ENCODE results near the gene ANGPT4.

DNA sequence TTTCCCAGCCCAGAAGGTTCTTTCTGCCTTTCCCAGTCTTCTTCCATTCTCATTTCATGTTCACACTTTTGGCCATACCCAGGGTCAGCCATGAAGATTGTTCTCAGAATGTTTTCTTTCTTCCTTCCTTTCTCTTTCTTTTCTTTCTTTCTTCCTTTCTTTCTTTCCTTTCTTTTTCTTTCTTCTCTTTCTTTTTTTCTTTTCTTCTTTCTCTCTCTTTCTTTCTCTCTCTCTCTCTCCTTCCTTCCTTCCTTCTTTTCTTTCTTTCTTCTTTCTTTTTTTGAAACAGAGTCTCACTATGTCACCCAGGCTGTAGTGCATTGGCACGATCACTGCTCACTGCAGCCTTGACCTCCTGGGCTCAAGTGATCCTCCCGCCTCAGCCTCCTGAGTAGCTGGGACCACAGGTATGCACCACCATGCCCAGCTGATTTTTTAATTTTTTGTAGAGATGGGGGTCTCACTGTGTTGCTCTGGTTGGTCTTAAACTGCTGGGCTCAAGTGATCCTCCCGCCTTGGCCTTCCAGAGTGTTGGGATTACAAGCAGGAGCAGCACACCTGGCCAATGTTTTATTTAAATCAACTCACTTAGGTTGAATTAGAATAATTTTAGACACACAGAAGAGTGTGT lies 95.7 kb downstream of the ANGPT4 start:
- no peak for TF ChIP-seq POLR2AphosphoS5 (IDR thresholded peaks at IDR 0.05; ENCODE audit: low read depth, low read length)
- no peak for TF ChIP-seq POLR2A (IDR thresholded peaks at IDR 0.05; ENCODE audit: control extremely low read depth in 1 of 2, low read depth in 2 of 2, low read length in 2 of 2)
- TF ChIP-seq MAFK (IDR thresholded peaks at IDR 0.05; ENCODE audit: low read depth, low read length), result no peak
- TF ChIP-seq TAF1 (IDR thresholded peaks at IDR 0.05; ENCODE audit: low read depth, low read length), result no peak
- no peak for TF ChIP-seq RFX5 (IDR thresholded peaks at IDR 0.05; ENCODE audit: borderline replicate concordance, low read depth, low read length)
- TF ChIP-seq, protein P1, sequence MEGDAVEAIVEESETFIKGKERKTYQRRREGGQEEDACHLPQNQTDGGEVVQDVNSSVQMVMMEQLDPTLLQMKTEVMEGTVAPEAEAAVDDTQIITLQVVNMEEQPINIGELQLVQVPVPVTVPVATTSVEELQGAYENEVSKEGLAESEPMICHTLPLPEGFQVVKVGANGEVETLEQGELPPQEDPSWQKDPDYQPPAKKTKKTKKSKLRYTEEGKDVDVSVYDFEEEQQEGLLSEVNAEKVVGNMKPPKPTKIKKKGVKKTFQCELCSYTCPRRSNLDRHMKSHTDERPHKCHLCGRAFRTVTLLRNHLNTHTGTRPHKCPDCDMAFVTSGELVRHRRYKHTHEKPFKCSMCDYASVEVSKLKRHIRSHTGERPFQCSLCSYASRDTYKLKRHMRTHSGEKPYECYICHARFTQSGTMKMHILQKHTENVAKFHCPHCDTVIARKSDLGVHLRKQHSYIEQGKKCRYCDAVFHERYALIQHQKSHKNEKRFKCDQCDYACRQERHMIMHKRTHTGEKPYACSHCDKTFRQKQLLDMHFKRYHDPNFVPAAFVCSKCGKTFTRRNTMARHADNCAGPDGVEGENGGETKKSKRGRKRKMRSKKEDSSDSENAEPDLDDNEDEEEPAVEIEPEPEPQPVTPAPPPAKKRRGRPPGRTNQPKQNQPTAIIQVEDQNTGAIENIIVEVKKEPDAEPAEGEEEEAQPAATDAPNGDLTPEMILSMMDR (IDR thresholded peaks at IDR 0.05; ENCODE audit: control extremely low read depth in 1 of 3, insufficient read depth in 1 of 3, low read depth in 1 of 3, low read length in 3 of 3), result no peak
- TF ChIP-seq TBP (IDR thresholded peaks at IDR 0.05; ENCODE audit: low read depth, low read length), result no peak
- no peak for TF ChIP-seq EP300 (IDR thresholded peaks at IDR 0.05; ENCODE audit: borderline replicate concordance in 1 of 2, low read depth in 2 of 2, low read length in 2 of 2)
- TF ChIP-seq, protein P2, sequence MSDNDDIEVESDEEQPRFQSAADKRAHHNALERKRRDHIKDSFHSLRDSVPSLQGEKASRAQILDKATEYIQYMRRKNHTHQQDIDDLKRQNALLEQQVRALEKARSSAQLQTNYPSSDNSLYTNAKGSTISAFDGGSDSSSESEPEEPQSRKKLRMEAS (IDR thresholded peaks at IDR 0.05), result no peak
- no peak for TF ChIP-seq KDM1A (IDR thresholded peaks at IDR 0.05; ENCODE audit: borderline replicate concordance, low read length)
- TF ChIP-seq YY1 (IDR thresholded peaks at IDR 0.05; ENCODE audit: low read depth, low read length), result no peak
- no peak for TF ChIP-seq CREB1 (IDR thresholded peaks at IDR 0.05)
